GM12874 (cell line): ENCODE data around the gene NAT8L.

Source experiments
- TF ChIP-seq, protein P1 (sequence below): IDR thresholded peaks from 2 replicates; pipeline ENCODE4 v1.5.1; 2011; ENCODE audit warnings: low read depth, mild to moderate bottlenecking, control low read depth, low read length, moderate library complexity; ENCODE audit not compliant: insufficient read depth

The NAT8L gene

GRCh38 chr4:2083116-2083825 lies 24.1 kb downstream of the NAT8L start:
- TF ChIP-seq, protein P1, sequence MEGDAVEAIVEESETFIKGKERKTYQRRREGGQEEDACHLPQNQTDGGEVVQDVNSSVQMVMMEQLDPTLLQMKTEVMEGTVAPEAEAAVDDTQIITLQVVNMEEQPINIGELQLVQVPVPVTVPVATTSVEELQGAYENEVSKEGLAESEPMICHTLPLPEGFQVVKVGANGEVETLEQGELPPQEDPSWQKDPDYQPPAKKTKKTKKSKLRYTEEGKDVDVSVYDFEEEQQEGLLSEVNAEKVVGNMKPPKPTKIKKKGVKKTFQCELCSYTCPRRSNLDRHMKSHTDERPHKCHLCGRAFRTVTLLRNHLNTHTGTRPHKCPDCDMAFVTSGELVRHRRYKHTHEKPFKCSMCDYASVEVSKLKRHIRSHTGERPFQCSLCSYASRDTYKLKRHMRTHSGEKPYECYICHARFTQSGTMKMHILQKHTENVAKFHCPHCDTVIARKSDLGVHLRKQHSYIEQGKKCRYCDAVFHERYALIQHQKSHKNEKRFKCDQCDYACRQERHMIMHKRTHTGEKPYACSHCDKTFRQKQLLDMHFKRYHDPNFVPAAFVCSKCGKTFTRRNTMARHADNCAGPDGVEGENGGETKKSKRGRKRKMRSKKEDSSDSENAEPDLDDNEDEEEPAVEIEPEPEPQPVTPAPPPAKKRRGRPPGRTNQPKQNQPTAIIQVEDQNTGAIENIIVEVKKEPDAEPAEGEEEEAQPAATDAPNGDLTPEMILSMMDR, result no peak

DNA sequence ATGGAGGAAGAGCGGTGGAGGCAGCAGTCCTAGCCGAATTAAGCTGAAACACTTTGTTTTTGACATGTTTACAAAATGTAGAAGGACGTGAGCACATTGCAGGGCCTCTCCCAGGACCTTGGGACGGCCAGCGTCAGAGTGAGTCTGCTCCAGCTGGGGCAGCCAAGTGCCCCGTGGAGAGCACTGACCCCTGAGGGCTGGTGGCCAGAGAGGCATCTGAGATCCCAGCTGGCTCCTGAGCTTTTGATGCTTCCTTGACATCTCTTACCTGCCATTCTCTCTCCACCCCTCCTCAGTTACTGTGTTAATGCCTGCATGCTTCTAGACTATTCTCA lies 24.7 kb downstream of the NAT8L start:
- TF ChIP-seq, protein P1, result no peak

DNA sequence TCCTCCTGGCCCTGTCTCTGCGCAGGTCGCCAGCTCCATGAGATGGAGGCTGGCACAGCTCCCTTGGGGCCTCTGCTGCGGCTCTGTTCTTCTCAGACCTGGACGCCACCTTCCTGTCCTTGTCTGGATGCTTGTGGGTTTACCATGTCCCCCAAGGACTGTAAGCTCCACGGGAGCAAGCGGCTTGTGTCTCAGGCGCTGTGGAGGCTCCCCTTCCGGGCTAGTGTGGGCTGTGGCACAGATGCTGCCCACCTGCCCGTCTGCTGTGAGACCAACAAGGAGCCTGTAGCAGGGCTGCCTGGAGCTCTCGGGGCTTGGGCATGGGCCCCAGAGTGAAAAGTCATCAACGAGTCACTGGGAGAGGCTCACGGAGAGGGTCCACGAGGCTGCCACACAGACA lies 25.2 kb downstream of the NAT8L start:
- TF ChIP-seq, protein P1, result no peak

GRCh38 chr4:2085496-2085901 lies 26.4 kb downstream of the NAT8L start:
- TF ChIP-seq, protein P1, result no peak

- TF ChIP-seq, protein P1, result no peak
Observed at GRCh38 chr4:2087170-2087569, 28.0 kb downstream of the NAT8L start.

GRCh38 chr4:2089222-2089621 lies 30.1 kb downstream of the NAT8L start:
- TF ChIP-seq, protein P1, result no peak

- TF ChIP-seq, protein P1, result no peak
Observed at GRCh38 chr4:2090642-2091041, 31.5 kb downstream of the NAT8L start.
